ENCODE data around the gene FAH. TPM values are rescaled to one million over a fixed set of nuclear protein-coding genes. Genes with fewer than 3 reads are reported as not detected.

FAH gene
- total RNA-seq, 1 donor from 2014 or later = 8.3 TPM

GRCh38 chr15:80219955-80220354 is 67.2 kb downstream of the FAH start:
- no peak for DNase-seq (ENCODE audit: low spot score)
- Mint-ChIP-seq H3K4me3 (no peak overlapping the region), H3K27me3 (ENCODE audit: insufficient read depth, low read depth) (no peaks in the 10 kb centered on the region), H3K36me3 (no peaks in the 10 kb centered on the region), H3K27ac (no peak overlapping the region), H3K4me1 (no peaks in the 10 kb centered on the region), H3K9me3 (no peaks in the 10 kb centered on the region)
- Histone ChIP-seq H3F3A (ENCODE audit: low read depth) (no peaks in the 10 kb centered on the region), H3K79me2 (ENCODE audit: low read depth) (no peaks in the 10 kb centered on the region), H3K9ac (no peak overlapping the region), H4K20me1 (ENCODE audit: low read depth) (no peaks in the 10 kb centered on the region), H3K9me3 (ENCODE audit: low read depth) (no peaks in the 10 kb centered on the region), H3K36me3 (no peaks in the 10 kb centered on the region), H3K27ac (no peak overlapping the region), H2AFZ (replicated peaks) (no peak overlapping the region), H3K4me3 (no peak overlapping the region), H3K4me1 (no peaks in the 10 kb centered on the region), H3K27me3 (no peaks in the 10 kb centered on the region), H3K4me2 (no peak overlapping the region)
- no peak for TF ChIP-seq EZH2 (IDR thresholded peaks at IDR 0.05)
- no peak for TF ChIP-seq CTCF (IDR thresholded peaks at IDR 0.05)
- no peak for TF ChIP-seq EZH2phosphoT487 (IDR thresholded peaks at IDR 0.05)

GRCh38 chr15:80228959-80229610 is 76.3 kb downstream of the FAH start:
- no peaks in the 10 kb centered on the region for H3K36me3 ChIP-seq
- no peak for DNase-seq (ENCODE audit: low spot score)
- H2AFZ ChIP-seq (replicated peaks) = no peak overlapping the region
- no peaks in the 10 kb centered on the region for H3K79me2 ChIP-seq (ENCODE audit: low read depth)
- no peak overlapping the region for H3K4me2 ChIP-seq
- H3K27me3 ChIP-seq = no peaks in the 10 kb centered on the region
- peak overlapping the region; percentile 60 for H3K4me3 Mint-ChIP-seq
- no peaks in the 10 kb centered on the region for H4K20me1 ChIP-seq (ENCODE audit: low read depth)
- peaks cover 9% of the 10 kb centered on the region for H3K27me3 Mint-ChIP-seq (ENCODE audit: insufficient read depth, low read depth)
- peaks cover 16% of the 10 kb centered on the region for H3K4me1 ChIP-seq
- no peak overlapping the region for H3K4me3 ChIP-seq
- H3K4me1 Mint-ChIP-seq = peaks cover 26% of the 10 kb centered on the region
- no peaks in the 10 kb centered on the region for H3F3A ChIP-seq (ENCODE audit: low read depth)
- no peaks in the 10 kb centered on the region for H3K9me3 ChIP-seq (ENCODE audit: low read depth)
- H3K27ac ChIP-seq = no peak overlapping the region
- H3K9me3 Mint-ChIP-seq = no peaks in the 10 kb centered on the region
- no peak overlapping the region for H3K9ac ChIP-seq
- H3K36me3 Mint-ChIP-seq = no peaks in the 10 kb centered on the region
- no peak overlapping the region for H3K27ac Mint-ChIP-seq
- TF ChIP-seq CTCF (IDR thresholded peaks at IDR 0.05) (no peak), EZH2phosphoT487 (IDR thresholded peaks at IDR 0.05) (no peak), EZH2 (IDR thresholded peaks at IDR 0.05) (no peak)

GRCh38 chr15:80231371-80231770 is 78.6 kb downstream of the FAH start:
- H3K36me3 Mint-ChIP-seq = no peaks in the 10 kb centered on the region
- H3K27ac ChIP-seq = no peak overlapping the region
- no peak overlapping the region for H3K4me2 ChIP-seq
- no peaks in the 10 kb centered on the region for H3K36me3 ChIP-seq
- H3F3A ChIP-seq (ENCODE audit: low read depth) = no peaks in the 10 kb centered on the region
- no peaks in the 10 kb centered on the region for H3K9me3 Mint-ChIP-seq
- H3K4me3 Mint-ChIP-seq = no peak overlapping the region
- peaks cover 9% of the 10 kb centered on the region for H3K27me3 Mint-ChIP-seq (ENCODE audit: insufficient read depth, low read depth)
- no peaks in the 10 kb centered on the region for H3K79me2 ChIP-seq (ENCODE audit: low read depth)
- no peak overlapping the region for H3K4me3 ChIP-seq
- H3K9ac ChIP-seq = no peak overlapping the region
- no peaks in the 10 kb centered on the region for H3K9me3 ChIP-seq (ENCODE audit: low read depth)
- no peak overlapping the region for H3K27ac Mint-ChIP-seq
- H3K27me3 ChIP-seq = no peaks in the 10 kb centered on the region
- no peak for DNase-seq (ENCODE audit: low spot score)
- H3K4me1 Mint-ChIP-seq = peaks cover 27% of the 10 kb centered on the region
- no peak for TF ChIP-seq EZH2 (IDR thresholded peaks at IDR 0.05)
- TF ChIP-seq EZH2phosphoT487 (IDR thresholded peaks at IDR 0.05) = no peak
- no peak for TF ChIP-seq CTCF (IDR thresholded peaks at IDR 0.05)
- peaks cover 16% of the 10 kb centered on the region for H3K4me1 ChIP-seq
- no peak overlapping the region for H2AFZ ChIP-seq (replicated peaks)
- no peaks in the 10 kb centered on the region for H4K20me1 ChIP-seq (ENCODE audit: low read depth)
